Cardiac fibroblast (primary cell): ENCODE results near the gene STEAP4.

Experiments
- DNase-seq, 2 donors: peaks; one replicate each; pipeline versions ENCODE4 v3.0.0 to v3.0.0-alpha.2; 2010; ENCODE audit warnings: low read depth in 2 of 2
- H3K4me3 ChIP-seq, 2 donors: replicated peaks in 1 of 2; 1 replicate in 1 of 2; 2 replicates in 1 of 2; pipeline ENCODE4 v1.5.1; 2011; ENCODE audit warnings: low read depth in 2 of 2, low read length in 2 of 2, mild to moderate bottlenecking in 2 of 2, moderate library complexity in 1 of 2
- TF ChIP-seq, protein P1 (sequence below): IDR thresholded peaks from one replicate; pipeline ENCODE4 v1.5.1; 2011; ENCODE audit warnings: low read depth, mild to moderate bottlenecking, low read length, inconsistent platforms

Gene STEAP4

DNA sequence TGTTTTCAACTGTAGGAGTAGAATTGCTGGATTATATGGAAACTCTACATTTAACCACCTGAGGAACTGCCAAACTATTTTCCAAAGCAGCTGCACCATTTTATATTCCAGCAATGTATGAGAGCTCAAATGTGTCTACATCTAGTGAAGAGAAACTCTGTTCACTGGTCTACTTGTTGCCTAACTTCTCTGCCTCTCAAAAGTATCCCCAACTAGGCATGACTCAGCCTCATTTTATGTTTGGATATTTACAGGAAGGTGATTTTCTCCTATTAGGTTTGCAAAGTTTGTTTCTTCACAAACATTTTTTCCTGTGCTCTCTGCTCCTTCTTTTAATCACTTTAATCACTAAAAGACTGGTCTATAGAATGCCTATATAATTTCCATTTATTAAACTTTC, 49.8 kb downstream of the STEAP4 start:
- H3K4me3 ChIP-seq: no peak overlapping the region
- TF ChIP-seq, protein P1, sequence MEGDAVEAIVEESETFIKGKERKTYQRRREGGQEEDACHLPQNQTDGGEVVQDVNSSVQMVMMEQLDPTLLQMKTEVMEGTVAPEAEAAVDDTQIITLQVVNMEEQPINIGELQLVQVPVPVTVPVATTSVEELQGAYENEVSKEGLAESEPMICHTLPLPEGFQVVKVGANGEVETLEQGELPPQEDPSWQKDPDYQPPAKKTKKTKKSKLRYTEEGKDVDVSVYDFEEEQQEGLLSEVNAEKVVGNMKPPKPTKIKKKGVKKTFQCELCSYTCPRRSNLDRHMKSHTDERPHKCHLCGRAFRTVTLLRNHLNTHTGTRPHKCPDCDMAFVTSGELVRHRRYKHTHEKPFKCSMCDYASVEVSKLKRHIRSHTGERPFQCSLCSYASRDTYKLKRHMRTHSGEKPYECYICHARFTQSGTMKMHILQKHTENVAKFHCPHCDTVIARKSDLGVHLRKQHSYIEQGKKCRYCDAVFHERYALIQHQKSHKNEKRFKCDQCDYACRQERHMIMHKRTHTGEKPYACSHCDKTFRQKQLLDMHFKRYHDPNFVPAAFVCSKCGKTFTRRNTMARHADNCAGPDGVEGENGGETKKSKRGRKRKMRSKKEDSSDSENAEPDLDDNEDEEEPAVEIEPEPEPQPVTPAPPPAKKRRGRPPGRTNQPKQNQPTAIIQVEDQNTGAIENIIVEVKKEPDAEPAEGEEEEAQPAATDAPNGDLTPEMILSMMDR: no peak
- peak in 1 of 2 donors; percentile 4 for DNase-seq

DNA sequence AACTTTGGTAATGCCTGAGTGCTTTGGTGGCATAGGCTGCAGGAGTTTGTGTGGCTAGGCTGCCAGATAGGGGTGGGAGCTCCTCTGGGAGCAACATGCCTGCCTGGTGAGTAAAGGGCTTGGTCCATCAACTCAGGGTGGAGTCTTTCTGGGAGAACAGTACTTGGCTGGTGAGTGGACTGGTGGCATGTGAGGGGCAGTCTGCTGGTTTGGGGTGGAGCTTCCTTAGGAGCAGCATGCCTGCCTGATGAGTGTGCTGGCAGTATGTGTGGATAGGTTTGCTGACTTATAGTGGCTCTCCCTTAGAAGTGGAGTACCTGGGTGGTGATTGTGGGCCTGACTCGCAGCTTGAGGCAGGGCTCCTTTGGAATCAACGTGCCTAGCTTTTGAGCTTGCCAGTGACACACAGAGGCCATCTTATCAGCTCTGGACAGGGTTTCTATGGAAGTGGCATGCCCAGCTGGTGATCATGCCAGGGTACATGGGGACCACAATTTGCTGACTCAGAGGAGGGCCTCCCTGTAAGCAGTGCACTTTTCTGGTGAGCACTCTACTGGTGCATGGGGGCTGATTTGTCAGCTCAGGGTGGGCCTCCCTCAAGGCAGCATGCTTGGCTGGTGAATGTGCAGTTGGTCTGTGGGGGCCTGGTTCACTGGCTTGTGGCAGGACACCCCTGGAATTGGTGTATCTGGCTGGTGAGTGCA, 51.8 kb downstream of the STEAP4 start:
- H3K4me3 ChIP-seq: no peak overlapping the region
- TF ChIP-seq, protein P1: no peak
- DNase-seq: peak; percentile 14 to 39

DNA sequence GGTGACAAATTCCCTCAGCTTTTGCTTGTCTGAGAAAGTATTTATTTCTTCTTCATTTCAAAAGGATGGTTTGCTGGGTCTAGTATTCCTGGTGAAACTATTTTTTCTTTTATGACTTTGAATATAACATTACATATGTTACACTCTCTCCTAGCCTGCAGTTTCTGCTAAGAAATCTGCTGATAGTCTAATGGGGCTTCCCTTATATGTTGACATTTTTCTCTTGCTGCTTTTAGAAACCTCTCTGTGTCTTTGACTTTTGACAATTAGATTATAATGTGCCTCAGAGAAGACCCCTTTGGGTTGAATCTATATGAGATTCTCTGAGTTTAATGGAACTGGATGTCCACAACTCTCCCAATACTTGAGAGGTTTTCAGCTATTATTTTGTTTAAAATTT, 53.1 kb downstream of the STEAP4 start:
- no peak for DNase-seq
- no peak overlapping the region for H3K4me3 ChIP-seq
- TF ChIP-seq, protein P1: no peak

DNA sequence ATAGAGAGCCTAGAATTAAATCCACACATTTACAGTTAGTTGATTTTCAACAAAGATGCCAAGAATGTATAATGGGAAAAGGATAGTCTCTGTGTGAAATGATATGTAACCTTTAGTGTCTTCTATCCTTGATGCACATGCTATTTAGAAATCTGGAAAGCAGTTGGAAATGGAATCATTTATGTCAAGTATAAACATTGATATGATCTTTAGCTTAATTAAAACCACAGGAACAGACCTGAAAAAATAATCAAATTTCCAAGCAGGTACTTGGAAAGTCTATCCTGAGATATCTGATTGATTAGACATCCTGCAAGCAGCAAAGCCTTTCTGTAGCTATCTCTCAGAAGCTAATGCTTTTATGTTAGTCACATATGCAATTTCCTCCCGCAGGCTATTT, 62.4 kb downstream of the STEAP4 start:
- TF ChIP-seq, protein P1: no peak
- H3K4me3 ChIP-seq: no peak overlapping the region
- no peak for DNase-seq

DNA sequence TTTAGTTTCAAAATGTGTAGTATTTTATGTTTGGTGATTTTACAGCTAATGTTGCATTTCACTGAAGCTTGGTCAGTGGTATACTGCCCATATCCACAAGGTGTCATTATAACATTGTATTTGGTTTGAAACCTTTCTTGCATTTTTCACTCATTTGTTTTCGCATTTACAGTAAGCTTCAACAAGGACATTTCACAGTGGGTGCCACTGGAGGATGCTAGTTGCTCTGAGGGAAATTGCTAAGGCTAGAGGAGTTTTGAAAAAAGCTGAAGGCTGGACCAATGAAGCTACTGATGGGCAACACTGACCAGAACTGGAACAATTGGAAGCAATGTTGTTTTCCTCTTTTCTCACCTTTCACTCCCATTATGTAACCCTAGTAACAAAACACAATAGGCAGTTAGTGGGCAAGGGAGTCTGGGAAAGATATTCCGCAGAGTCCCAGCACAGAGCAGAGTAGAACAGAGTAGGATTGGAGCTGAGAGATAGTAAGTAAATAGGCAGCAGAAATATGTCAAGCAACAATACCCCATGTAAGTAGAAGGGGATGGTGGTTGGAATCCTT, 63.3 kb downstream of the STEAP4 start:
- TF ChIP-seq, protein P1: peak; percentile 68
- no peak overlapping the region for H3K4me3 ChIP-seq
- DNase-seq: peak; percentile 69 to 84

DNA sequence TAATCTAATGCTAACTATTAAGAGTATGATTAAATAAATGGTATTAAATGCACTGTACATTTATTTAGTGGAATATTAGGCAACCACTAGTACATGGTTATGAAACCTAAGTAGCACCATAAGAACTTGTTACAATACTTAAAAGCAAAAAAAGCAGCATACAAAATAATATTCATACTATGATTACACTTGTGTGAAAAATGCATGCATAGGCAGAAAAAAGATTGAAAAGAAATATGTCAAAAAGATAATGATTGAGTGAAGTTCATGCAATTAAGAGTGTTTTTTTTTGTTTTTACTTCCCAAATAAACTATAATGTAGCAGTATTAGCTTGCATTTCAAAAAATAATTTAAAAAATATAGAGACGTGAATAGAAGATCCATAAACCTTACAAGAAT, 66.8 kb downstream of the STEAP4 start:
- DNase-seq: no peak
- TF ChIP-seq, protein P1: no peak
- no peak overlapping the region for H3K4me3 ChIP-seq

DNA sequence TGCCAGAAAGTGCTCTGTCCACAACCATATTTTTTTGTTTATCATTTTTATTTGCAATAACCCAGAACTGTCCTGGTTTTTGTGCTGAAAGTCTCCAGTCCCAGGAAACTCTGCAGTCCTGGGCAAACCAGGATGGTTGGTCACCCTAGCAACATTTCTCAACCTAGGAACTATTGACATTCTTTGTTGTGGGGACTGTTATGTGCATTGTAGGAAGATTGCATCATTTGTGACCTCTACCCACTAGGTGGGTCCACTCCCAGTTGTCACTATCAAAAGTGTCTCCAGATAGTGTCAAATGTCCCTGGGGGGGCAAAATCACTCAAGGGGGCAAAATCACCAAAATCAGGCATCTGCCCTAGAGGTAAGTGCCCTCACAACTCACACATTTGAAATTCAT, 72.9 kb downstream of the STEAP4 start:
- H3K4me3 ChIP-seq: no peak overlapping the region
- TF ChIP-seq, protein P1: no peak

More for the DNA sequence above, 72.9 kb downstream of the STEAP4 start:
- DNase-seq: no peak
